ENCODE measurements around the gene DOCK1. TPM values are rescaled to one million over a fixed set of nuclear protein-coding genes. Genes with fewer than 3 reads are reported as not detected.

DOCK1 gene
- total RNA-seq, 2 experiments from 2014 or later = not detected

DNA sequence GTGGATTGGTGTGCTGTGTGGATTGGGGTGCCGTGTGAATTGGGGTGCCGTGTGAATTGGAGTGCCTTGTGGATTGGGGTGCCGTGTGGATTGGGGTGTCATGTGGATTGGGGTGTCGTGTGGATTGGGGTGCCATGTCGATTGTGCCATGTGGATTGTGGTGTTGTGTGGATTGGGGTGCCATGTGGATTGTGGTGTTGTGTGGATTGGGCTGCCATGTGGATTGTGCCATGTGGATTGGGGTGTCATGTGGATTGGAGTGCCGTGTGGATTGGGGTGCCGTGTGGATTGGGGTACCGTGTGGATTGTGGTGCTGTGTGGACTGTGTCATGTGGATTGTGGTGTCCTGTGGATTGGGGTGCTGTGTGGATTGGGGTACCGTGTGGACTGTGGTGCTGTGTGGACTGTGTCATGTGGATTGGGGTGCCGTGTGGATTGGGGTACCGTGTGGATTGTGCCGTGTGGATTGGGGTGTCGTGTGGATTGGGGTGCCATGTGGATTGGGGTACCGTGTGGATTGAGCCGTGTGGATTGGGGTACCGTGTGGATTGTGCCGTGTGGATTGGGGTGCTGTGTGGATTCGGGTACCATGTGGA is 523.3 kb downstream of the DOCK1 start:
- ChIA-PET POLR2A (no interaction called here), CTCF (no interaction called here)
- H3K9me3 Mint-ChIP-seq = no peaks in the 10 kb centered on the region
- H3K9me3 ChIP-seq (ENCODE audit: control insufficient read depth in 1 of 2, insufficient read depth in 1 of 2, low read length in 2 of 2) = peaks cover 0 to 40% of the 10 kb centered on the region in 2 experiments
- no peaks in the 10 kb centered on the region for H3K36me3 Mint-ChIP-seq (ENCODE audit: low read depth)
- DNase-seq (no peak), ATAC-seq (ENCODE audit: poor library complexity) (no peak)
- no peaks in the 10 kb centered on the region for H3K4me1 Mint-ChIP-seq (ENCODE audit: low read depth)
- TF ChIP-seq, protein P1, sequence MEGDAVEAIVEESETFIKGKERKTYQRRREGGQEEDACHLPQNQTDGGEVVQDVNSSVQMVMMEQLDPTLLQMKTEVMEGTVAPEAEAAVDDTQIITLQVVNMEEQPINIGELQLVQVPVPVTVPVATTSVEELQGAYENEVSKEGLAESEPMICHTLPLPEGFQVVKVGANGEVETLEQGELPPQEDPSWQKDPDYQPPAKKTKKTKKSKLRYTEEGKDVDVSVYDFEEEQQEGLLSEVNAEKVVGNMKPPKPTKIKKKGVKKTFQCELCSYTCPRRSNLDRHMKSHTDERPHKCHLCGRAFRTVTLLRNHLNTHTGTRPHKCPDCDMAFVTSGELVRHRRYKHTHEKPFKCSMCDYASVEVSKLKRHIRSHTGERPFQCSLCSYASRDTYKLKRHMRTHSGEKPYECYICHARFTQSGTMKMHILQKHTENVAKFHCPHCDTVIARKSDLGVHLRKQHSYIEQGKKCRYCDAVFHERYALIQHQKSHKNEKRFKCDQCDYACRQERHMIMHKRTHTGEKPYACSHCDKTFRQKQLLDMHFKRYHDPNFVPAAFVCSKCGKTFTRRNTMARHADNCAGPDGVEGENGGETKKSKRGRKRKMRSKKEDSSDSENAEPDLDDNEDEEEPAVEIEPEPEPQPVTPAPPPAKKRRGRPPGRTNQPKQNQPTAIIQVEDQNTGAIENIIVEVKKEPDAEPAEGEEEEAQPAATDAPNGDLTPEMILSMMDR (IDR thresholded peaks at IDR 0.05) = no peak
- H3K36me3 ChIP-seq (ENCODE audit: insufficient read depth, low read length) = no peaks in the 10 kb centered on the region
- H3K4me3 Mint-ChIP-seq = no peak overlapping the region
- no peak overlapping the region for H3K27ac ChIP-seq (ENCODE audit: low read depth in 1 of 2, low read length in 2 of 2)
- no peaks in the 10 kb centered on the region for H3K27me3 ChIP-seq (ENCODE audit: control insufficient read depth in 1 of 2, insufficient read depth in 2 of 2, low read length in 2 of 2)
- no peak overlapping the region for H3K4me3 ChIP-seq (ENCODE audit: low read length)
- no peaks in the 10 kb centered on the region for H3K27me3 Mint-ChIP-seq
- H3K27ac Mint-ChIP-seq = no peak overlapping the region
- intact Hi-C loops (cut with DNase I, micrococcal nuclease) = no loop called here
- H3K4me1 ChIP-seq (ENCODE audit: insufficient read depth, low read length) = no peaks in the 10 kb centered on the region

DNA sequence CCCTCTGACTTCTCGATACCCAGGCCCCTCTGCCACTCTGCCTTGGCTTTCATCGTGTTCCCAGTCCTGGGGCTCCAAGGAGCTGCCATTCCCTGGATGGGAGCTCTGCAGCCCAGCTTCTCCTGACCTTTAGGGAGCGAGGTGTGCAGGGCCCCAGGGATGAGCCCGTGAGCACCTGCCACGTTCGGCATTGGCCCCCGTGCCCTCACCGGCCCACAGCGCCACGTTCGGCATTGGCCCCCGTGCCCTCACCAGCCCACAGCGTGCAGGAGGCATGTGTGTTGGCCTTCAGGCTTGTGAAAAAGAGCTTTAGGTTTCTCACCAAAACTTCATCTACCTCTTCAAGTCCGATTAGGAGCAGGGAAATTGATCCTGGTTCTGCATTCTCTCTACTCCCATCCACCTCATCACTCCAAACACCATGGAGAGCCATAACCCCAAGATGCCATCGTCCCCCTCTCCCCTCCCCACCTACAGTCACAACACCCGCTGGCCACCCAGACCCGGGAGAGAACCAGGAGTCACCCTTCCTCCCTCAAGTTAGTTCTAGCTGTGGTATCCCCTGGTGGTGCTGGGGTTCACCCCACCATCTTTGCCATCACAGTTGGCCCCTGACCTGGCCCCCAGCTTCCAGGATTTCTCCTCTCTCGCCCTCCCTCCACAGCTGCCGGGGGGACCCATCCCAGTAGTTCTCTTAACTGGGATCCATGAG is 524.5 kb downstream of the DOCK1 start:
- DNase-seq (no peak), ATAC-seq (ENCODE audit: poor library complexity) (no peak)
- no peak overlapping the region for H3K27ac Mint-ChIP-seq
- H3K4me3 ChIP-seq (ENCODE audit: low read length) = no peak overlapping the region
- no peaks in the 10 kb centered on the region for H3K9me3 Mint-ChIP-seq
- ChIA-PET CTCF (no interaction called here), POLR2A (no interaction called here)
- no peaks in the 10 kb centered on the region for H3K4me1 ChIP-seq (ENCODE audit: insufficient read depth, low read length)
- H3K4me3 Mint-ChIP-seq = no peak overlapping the region
- H3K36me3 ChIP-seq (ENCODE audit: insufficient read depth, low read length) = no peaks in the 10 kb centered on the region
- H3K36me3 Mint-ChIP-seq (ENCODE audit: low read depth) = no peaks in the 10 kb centered on the region
- TF ChIP-seq, protein P1 (IDR thresholded peaks at IDR 0.05) = no peak
- H3K27ac ChIP-seq (ENCODE audit: low read depth in 1 of 2, low read length in 2 of 2) = no peak overlapping the region
- H3K27me3 Mint-ChIP-seq = no peaks in the 10 kb centered on the region
- H3K4me1 Mint-ChIP-seq (ENCODE audit: low read depth) = no peaks in the 10 kb centered on the region
- intact Hi-C loops (cut with DNase I, micrococcal nuclease) = no loop called here
- H3K27me3 ChIP-seq (ENCODE audit: control insufficient read depth in 1 of 2, insufficient read depth in 2 of 2, low read length in 2 of 2) = no peaks in the 10 kb centered on the region
- peaks cover 0 to 40% of the 10 kb centered on the region in 2 experiments for H3K9me3 ChIP-seq (ENCODE audit: control insufficient read depth in 1 of 2, insufficient read depth in 1 of 2, low read length in 2 of 2)

DNA sequence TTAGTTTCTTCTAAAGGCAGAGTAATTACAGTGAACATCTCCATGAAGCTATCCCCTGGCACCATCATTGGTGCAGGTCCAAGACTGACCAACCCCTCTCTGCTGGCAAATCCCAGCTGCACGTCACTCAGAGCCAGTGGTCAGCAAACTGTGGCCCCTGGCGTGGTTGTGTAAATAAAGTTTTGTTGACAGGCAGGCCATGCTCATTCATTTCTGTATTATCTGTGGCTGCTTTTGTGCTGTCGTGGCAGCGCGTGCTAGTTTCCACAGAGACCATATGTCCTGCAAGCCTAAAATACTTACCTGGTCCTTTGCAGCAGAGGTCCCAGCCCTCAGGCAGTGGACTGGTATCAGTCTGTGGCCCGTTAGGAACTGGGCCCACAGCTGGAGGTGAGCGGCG is 526.3 kb downstream of the DOCK1 start:
- Mint-ChIP-seq H3K27me3 (no peaks in the 10 kb centered on the region), H3K4me1 (ENCODE audit: low read depth) (no peaks in the 10 kb centered on the region), H3K4me3 (no peak overlapping the region), H3K9me3 (no peaks in the 10 kb centered on the region), H3K36me3 (ENCODE audit: low read depth) (no peaks in the 10 kb centered on the region), H3K27ac (no peak overlapping the region)
- H3K27ac ChIP-seq (ENCODE audit: low read depth in 1 of 2, low read length in 2 of 2) = no peak overlapping the region
- ChIA-PET CTCF (no interaction called here), POLR2A (no interaction called here)
- intact Hi-C loops (cut with DNase I, micrococcal nuclease) = no loop called here
- no peaks in the 10 kb centered on the region for H3K36me3 ChIP-seq (ENCODE audit: insufficient read depth, low read length)
- peaks cover 0 to 37% of the 10 kb centered on the region in 2 experiments for H3K9me3 ChIP-seq (ENCODE audit: control insufficient read depth in 1 of 2, insufficient read depth in 1 of 2, low read length in 2 of 2)
- DNase-seq = no peak
- H3K4me1 ChIP-seq (ENCODE audit: insufficient read depth, low read length) = no peaks in the 10 kb centered on the region
- ATAC-seq (ENCODE audit: poor library complexity) = no peak
- H3K4me3 ChIP-seq (ENCODE audit: low read length) = no peak overlapping the region
- TF ChIP-seq, protein P1 (IDR thresholded peaks at IDR 0.05) = no peak
- H3K27me3 ChIP-seq (ENCODE audit: control insufficient read depth in 1 of 2, insufficient read depth in 2 of 2, low read length in 2 of 2) = no peaks in the 10 kb centered on the region
